ENCODE measurements around the gene FLII. TPM values are rescaled to one million over a fixed set of nuclear protein-coding genes. Genes with fewer than 3 reads are reported as not detected.

FLII gene
- total RNA-seq, 1 experiment from 2014 or later: 264 TPM

DNA sequence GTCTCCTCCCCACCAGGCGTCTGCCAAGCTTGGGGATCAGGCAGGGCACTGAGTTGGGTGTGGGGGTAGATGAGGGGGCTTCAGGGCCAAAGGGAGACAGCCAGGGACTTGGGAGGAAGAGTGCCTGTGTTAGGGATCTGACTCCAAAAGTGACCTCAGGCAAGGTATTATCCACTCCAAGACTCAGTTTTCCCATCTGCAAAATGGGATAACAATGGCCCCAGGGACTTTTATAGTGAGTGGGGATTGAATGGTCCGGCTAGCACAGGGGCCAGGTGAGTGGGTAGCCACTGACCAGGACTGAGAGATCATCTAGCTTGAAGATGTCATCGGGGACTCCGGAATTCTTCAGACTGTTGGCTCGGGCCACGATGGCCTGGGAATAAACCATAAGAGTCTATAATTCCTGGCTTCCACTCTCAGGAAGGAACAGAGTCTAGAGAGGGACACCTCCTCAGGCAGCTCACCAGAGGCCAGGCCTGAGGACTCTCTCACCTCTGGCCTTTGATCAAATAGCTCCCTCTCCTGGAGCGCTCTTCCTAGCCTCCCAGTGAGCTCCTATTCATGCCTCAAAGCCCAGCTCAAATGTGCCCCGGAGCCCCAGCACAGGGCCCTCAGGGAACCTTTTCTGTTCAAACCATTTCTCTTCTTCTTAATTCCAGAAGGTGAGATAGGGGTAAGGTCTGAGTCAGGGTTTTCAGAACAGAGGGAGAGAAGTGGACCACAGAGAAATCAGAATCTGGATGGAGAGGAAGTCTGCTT lies 3.5 kb downstream of the FLII start:
- Histone ChIP-seq H3K9ac (ENCODE audit: low read length) (no peak overlapping the region), H3K4me3 (replicated peaks in 1 of 2; ENCODE audit: low read depth in 1 of 2, low read length in 2 of 2) (no peak overlapping the region), H2AFZ (ENCODE audit: low read depth, low read length, poor library complexity, severe bottlenecking) (no peak overlapping the region), H3K9me2 (ENCODE audit: insufficient read depth) (no peaks in the 10 kb centered on the region), H3K27me3 (ENCODE audit: insufficient read depth, low read length) (no peaks in the 10 kb centered on the region), H3K27ac (ENCODE audit: low read depth, low read length) (no peak overlapping the region), H3K4me1 (ENCODE audit: control insufficient read depth in 1 of 2, insufficient read depth in 2 of 2, low read length in 2 of 2) (peaks cover 20 to 27% of the 10 kb centered on the region in 2 experiments), H3K4me2 (ENCODE audit: low read length) (no peak overlapping the region), H3K36me3 (ENCODE audit: control insufficient read depth in 1 of 2, insufficient read depth in 2 of 2, low read length in 2 of 2) (peaks cover 15 to 39% of the 10 kb centered on the region in 2 experiments), H3K9me3 (ENCODE audit: control insufficient read depth in 1 of 2, insufficient read depth in 1 of 2, low read depth in 1 of 2, low read length in 2 of 2) (no peaks in the 10 kb centered on the region), H4K20me1 (ENCODE audit: insufficient read depth) (no peaks in the 10 kb centered on the region), H3K79me2 (ENCODE audit: insufficient read depth, low read length) (peaks cover 37% of the 10 kb centered on the region)
- intact Hi-C loops (cut with micrococcal nuclease): no loop called here
- CTCF ChIA-PET: interaction anchor here (0.6 kb wide), 1 partner anchor 1825 kb away, joined by 3 read pairs; no protein-coding TSS in a partner anchor
- DNase-seq (ENCODE audit: low read depth, low spot score) (no peak), ATAC-seq (no peak)
- RAD21 ChIA-PET (ENCODE audit: low non-redundant PET in 1 of 2, low total read pairs in 2 of 2, uncharacterized antibody in 2 of 2, unreplicated experiment in 2 of 2): no interaction called here
- POLR2A ChIA-PET: no interaction called here
- BruUV-seq (replicated peaks): no TSS peak
- TF ChIP-seq, protein P1, sequence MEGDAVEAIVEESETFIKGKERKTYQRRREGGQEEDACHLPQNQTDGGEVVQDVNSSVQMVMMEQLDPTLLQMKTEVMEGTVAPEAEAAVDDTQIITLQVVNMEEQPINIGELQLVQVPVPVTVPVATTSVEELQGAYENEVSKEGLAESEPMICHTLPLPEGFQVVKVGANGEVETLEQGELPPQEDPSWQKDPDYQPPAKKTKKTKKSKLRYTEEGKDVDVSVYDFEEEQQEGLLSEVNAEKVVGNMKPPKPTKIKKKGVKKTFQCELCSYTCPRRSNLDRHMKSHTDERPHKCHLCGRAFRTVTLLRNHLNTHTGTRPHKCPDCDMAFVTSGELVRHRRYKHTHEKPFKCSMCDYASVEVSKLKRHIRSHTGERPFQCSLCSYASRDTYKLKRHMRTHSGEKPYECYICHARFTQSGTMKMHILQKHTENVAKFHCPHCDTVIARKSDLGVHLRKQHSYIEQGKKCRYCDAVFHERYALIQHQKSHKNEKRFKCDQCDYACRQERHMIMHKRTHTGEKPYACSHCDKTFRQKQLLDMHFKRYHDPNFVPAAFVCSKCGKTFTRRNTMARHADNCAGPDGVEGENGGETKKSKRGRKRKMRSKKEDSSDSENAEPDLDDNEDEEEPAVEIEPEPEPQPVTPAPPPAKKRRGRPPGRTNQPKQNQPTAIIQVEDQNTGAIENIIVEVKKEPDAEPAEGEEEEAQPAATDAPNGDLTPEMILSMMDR (IDR thresholded peaks at IDR 0.05 in 2 of 3, conservative IDR thresholded peaks at IDR 0.05 in 1 of 3; ENCODE audit: borderline replicate concordance in 1 of 3, insufficient read depth in 1 of 3, low read depth in 2 of 3, low read length in 2 of 3): peak in 2 of 3 experiments; percentile 21 to 22; a peak in 4 of 6 replicates
- TF ChIP-seq POLR2AphosphoS5 (IDR thresholded peaks at IDR 0.05; ENCODE audit: low read depth, low read length): no peak

DNA sequence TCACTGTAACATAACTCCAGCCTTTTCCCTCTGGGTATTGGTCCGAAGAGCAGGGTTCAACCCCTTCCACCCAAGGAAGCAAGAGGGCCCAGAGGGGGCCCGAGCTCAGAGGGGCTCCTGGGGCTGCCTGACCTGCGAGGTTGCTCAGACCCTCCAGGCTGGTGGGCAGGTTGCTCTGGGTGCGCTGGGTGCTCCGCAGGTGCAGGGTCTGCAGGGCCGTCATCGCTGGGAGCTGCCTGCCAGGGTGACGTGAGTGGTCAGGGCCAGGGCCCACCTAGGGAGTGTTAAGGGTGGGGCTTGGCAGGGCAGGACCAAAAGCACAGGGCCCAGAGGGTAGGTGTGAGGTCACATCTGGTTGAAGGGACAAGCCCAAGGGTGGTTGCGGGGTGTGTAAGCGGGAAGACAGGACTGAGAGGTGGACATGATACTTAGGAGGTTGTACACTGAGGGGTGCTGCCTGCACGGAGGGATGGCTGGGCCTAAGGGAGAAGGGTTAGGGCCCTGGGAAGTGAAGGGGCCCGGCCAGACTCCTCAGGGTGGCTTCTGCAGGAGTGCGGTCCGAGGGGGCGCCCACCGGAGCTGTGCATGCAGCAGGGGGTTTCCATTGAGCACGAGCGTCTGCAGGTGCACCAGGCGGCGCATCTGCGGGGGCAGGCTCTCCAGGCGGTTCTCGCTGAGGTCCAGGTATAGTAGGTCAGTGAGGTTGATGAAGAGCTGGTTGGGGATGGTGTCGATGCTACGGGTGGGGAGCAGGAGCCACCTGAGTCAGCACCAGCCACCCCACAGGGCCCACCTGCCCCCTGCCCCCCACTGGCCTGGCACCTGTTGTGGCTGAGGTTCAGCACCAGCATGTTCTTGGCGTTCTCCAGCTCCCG lies 4.4 kb downstream of the FLII start:
- no peak overlapping the region for H3K27ac ChIP-seq (ENCODE audit: low read depth, low read length)
- no peaks in the 10 kb centered on the region for H3K9me2 ChIP-seq (ENCODE audit: insufficient read depth)
- no peak for ATAC-seq
- H2AFZ ChIP-seq (ENCODE audit: low read depth, low read length, poor library complexity, severe bottlenecking): no peak overlapping the region
- no TSS peak for BruUV-seq (replicated peaks)
- POLR2A ChIA-PET: no interaction called here
- RAD21 ChIA-PET (ENCODE audit: low non-redundant PET in 1 of 2, low total read pairs in 2 of 2, uncharacterized antibody in 2 of 2, unreplicated experiment in 2 of 2): no interaction called here
- CTCF ChIA-PET: interaction anchor here (1.0 kb wide), 1 partner anchor 37 kb away, joined by 3 read pairs; no protein-coding TSS in a partner anchor
- no peaks in the 10 kb centered on the region for H3K9me3 ChIP-seq (ENCODE audit: control insufficient read depth in 1 of 2, insufficient read depth in 1 of 2, low read depth in 1 of 2, low read length in 2 of 2)
- no peak for DNase-seq (ENCODE audit: low read depth, low spot score)
- peaks cover 15 to 40% of the 10 kb centered on the region in 2 experiments for H3K36me3 ChIP-seq (ENCODE audit: control insufficient read depth in 1 of 2, insufficient read depth in 2 of 2, low read length in 2 of 2)
- no peaks in the 10 kb centered on the region for H4K20me1 ChIP-seq (ENCODE audit: insufficient read depth)
- intact Hi-C loops (cut with micrococcal nuclease): no loop called here
- no peak for TF ChIP-seq CEBPB (IDR thresholded peaks at IDR 0.05; ENCODE audit: low read depth)
- no peak for TF ChIP-seq SRF (IDR thresholded peaks at IDR 0.05; ENCODE audit: low read depth)
- no peak for TF ChIP-seq EZH2phosphoT487 (IDR thresholded peaks at IDR 0.05; ENCODE audit: borderline replicate concordance)
- no peak for TF ChIP-seq TCF7L2 (IDR thresholded peaks at IDR 0.05; ENCODE audit: borderline replicate concordance, extremely low read depth, insufficient read depth, insufficient read length)
- no peak for TF ChIP-seq POLR2AphosphoS5 (IDR thresholded peaks at IDR 0.05; ENCODE audit: low read depth, low read length)
- no peak for TF ChIP-seq JUND (IDR thresholded peaks at IDR 0.05)
- TF ChIP-seq, protein P2, sequence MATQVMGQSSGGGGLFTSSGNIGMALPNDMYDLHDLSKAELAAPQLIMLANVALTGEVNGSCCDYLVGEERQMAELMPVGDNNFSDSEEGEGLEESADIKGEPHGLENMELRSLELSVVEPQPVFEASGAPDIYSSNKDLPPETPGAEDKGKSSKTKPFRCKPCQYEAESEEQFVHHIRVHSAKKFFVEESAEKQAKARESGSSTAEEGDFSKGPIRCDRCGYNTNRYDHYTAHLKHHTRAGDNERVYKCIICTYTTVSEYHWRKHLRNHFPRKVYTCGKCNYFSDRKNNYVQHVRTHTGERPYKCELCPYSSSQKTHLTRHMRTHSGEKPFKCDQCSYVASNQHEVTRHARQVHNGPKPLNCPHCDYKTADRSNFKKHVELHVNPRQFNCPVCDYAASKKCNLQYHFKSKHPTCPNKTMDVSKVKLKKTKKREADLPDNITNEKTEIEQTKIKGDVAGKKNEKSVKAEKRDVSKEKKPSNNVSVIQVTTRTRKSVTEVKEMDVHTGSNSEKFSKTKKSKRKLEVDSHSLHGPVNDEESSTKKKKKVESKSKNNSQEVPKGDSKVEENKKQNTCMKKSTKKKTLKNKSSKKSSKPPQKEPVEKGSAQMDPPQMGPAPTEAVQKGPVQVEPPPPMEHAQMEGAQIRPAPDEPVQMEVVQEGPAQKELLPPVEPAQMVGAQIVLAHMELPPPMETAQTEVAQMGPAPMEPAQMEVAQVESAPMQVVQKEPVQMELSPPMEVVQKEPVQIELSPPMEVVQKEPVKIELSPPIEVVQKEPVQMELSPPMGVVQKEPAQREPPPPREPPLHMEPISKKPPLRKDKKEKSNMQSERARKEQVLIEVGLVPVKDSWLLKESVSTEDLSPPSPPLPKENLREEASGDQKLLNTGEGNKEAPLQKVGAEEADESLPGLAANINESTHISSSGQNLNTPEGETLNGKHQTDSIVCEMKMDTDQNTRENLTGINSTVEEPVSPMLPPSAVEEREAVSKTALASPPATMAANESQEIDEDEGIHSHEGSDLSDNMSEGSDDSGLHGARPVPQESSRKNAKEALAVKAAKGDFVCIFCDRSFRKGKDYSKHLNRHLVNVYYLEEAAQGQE (IDR thresholded peaks at IDR 0.05; ENCODE audit: low read depth): no peak
- TF ChIP-seq FOSL1 (IDR thresholded peaks at IDR 0.05; ENCODE audit: low read depth): no peak
- no peak for TF ChIP-seq CBX3 (IDR thresholded peaks at IDR 0.05; ENCODE audit: low read depth)
- no peak for TF ChIP-seq EZH2 (IDR thresholded peaks at IDR 0.05)
- TF ChIP-seq SP1 (IDR thresholded peaks at IDR 0.05; ENCODE audit: low read depth): no peak
- no peak overlapping the region for H3K9ac ChIP-seq (ENCODE audit: low read length)
- no peaks in the 10 kb centered on the region for H3K27me3 ChIP-seq (ENCODE audit: insufficient read depth, low read length)
- peaks cover 13 to 19% of the 10 kb centered on the region in 2 experiments for H3K4me1 ChIP-seq (ENCODE audit: control insufficient read depth in 1 of 2, insufficient read depth in 2 of 2, low read length in 2 of 2)
- H3K4me3 ChIP-seq (replicated peaks in 1 of 2; ENCODE audit: low read depth in 1 of 2, low read length in 2 of 2): no peak overlapping the region
- no peak overlapping the region for H3K4me2 ChIP-seq (ENCODE audit: low read length)
- peaks cover 37% of the 10 kb centered on the region for H3K79me2 ChIP-seq (ENCODE audit: insufficient read depth, low read length)

All from HCT116 (cell line).